ENCODE results near the gene JDP2.

The JDP2 gene

DNA sequence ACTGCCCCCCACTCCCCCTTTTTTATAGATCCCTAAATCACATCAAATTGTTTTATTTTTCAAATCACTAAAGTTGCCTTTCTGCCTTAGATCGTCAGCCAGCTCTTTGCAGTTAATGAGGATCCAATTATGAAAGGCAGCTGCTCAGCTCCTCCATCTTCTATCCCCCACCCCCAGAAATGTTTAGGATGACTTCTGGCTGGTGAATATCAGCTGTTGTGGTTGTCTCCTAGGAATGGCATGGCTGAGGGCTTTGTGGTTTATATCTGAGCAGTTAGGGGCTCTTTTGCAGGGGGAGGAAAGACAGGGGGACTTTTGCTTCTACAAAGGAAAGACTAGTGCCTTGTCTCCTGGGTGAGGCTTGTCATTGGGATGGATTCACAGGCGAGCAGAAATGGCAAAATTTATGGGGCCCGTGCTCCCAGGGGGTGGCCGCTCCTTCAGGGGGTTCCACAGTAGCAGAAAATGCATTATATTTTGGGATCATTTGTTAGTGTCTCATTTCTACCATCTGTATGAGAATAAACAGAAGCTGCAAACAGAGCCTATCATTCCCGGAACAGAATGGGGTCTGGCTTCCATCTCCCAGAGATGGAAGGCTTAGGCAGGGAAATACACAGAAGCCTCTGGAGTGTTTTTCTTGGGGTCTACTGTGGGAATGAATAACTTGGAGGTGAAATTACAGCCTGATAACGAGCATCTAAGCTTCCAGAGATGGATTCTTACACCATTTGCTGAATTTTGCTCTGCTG, 6.5 kb downstream of the JDP2 start:
- Histone ChIP-seq H3K4me1 (ENCODE audit: control extremely low read depth in 1 of 4, control insufficient read depth in 4 of 4, insufficient read depth in 4 of 4, low read length in 3 of 4) (peaks cover 0 to 55% (median 22%) of the 10 kb centered on the region in 4 experiments), H3K4me3 (ENCODE audit: control insufficient read depth in 1 of 7, extremely low read depth in 1 of 7, insufficient read depth in 4 of 7, low read depth in 2 of 7, low read length in 6 of 7) (no peak overlapping the region), H3K9me3 (ENCODE audit: control extremely low read depth in 1 of 5, control insufficient read depth in 4 of 5, insufficient read depth in 2 of 5, low read depth in 1 of 5, low read length in 4 of 5) (no peaks in the 10 kb centered on the region), H3K36me3 (ENCODE audit: control insufficient read depth in 4 of 4, insufficient read depth in 4 of 4, low read length in 3 of 4) (peaks cover 2 to 74% (median 16%) of the 10 kb centered on the region in 4 experiments), H3K27ac (ENCODE audit: insufficient read depth in 1 of 2, low read depth in 1 of 2, low read length in 2 of 2, poor library complexity in 1 of 2, severe bottlenecking in 2 of 2) (no peak overlapping the region), H3K27me3 (replicated peaks in 2 of 5; ENCODE audit: control insufficient read depth in 4 of 5, insufficient read depth in 5 of 5, low read length in 4 of 5) (no peaks in the 10 kb centered on the region)
- DNase-seq: no peak
- CTCF ChIA-PET: interaction anchor here (0.9 to 18.8 kb wide), 7 partner anchors 9 to 125 kb away, joined by 3 to 227 read pairs (median 4); no protein-coding TSS in a partner anchor
- WGBS (ENCODE audit: insufficient coverage): 96% methylated on average over 4 of the region's 6 CpGs
- POLR2A ChIA-PET: no interaction called here

DNA sequence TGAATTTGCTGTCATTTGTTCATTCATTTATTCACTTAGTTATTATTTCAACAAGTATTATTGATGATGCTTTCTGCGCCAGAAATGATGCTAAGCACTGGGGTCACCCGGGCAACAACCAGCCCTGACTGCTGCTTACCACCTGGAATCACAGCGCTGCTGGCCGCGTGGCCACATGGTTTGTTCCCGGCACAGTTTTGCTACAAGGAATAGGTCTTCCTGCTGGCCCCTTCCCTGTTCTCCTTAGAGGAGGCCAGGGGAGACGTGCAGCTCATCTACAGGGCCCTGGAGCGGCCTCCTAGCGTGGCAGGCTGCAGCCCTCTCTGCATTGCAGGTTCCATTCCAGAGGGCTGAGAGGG, 7.0 kb downstream of the JDP2 start:
- Histone ChIP-seq H3K9me3 (ENCODE audit: control extremely low read depth in 1 of 5, control insufficient read depth in 4 of 5, insufficient read depth in 2 of 5, low read depth in 1 of 5, low read length in 4 of 5) (no peaks in the 10 kb centered on the region), H3K4me1 (ENCODE audit: control extremely low read depth in 1 of 4, control insufficient read depth in 4 of 4, insufficient read depth in 4 of 4, low read length in 3 of 4) (peaks cover 0 to 50% (median 19%) of the 10 kb centered on the region in 4 experiments), H3K27ac (ENCODE audit: insufficient read depth in 1 of 2, low read depth in 1 of 2, low read length in 2 of 2, poor library complexity in 1 of 2, severe bottlenecking in 2 of 2) (no peak overlapping the region), H3K4me3 (ENCODE audit: control insufficient read depth in 1 of 7, extremely low read depth in 1 of 7, insufficient read depth in 4 of 7, low read depth in 2 of 7, low read length in 6 of 7) (no peak overlapping the region), H3K27me3 (replicated peaks in 2 of 5; ENCODE audit: control insufficient read depth in 4 of 5, insufficient read depth in 5 of 5, low read length in 4 of 5) (no peaks in the 10 kb centered on the region), H3K36me3 (ENCODE audit: control insufficient read depth in 4 of 4, insufficient read depth in 4 of 4, low read length in 3 of 4) (peaks cover 2 to 79% (median 19%) of the 10 kb centered on the region in 4 experiments)
- 99% methylated on average over 9 of the region's 9 CpGs for WGBS (ENCODE audit: insufficient coverage)
- ChIA-PET CTCF (interaction anchor here (1.4 to 18.8 kb wide), 3 partner anchors 13 to 122 kb away, joined by 3 to 227 read pairs (median 4); no protein-coding TSS in a partner anchor), POLR2A (no interaction called here)
- DNase-seq: no peak

DNA sequence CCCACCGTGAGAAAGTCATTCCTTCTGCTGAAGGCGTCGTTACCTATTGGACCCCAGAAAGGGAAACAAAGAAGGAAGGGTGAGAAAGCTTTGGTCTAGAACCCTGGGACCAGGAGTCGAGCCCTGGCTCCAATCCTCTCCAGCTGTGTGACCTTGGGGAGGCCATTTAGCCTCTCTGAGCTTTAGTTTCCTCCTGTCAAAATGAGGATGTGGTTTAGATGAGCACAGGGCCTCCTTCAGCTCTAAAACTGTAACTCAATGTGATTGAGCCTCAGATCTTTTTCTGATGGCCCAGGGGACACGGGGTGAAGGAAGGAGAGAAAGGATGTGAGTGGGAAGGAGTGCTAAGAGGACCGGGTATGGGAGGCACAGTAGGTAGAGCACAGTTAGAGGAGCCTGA, 7.7 kb downstream of the JDP2 start:
- Histone ChIP-seq H3K4me1 (ENCODE audit: control extremely low read depth in 1 of 4, control insufficient read depth in 4 of 4, insufficient read depth in 4 of 4, low read length in 3 of 4) (peaks cover 0 to 44% (median 16%) of the 10 kb centered on the region in 4 experiments), H3K27me3 (replicated peaks in 2 of 5; ENCODE audit: control insufficient read depth in 4 of 5, insufficient read depth in 5 of 5, low read length in 4 of 5) (no peaks in the 10 kb centered on the region), H3K27ac (ENCODE audit: insufficient read depth in 1 of 2, low read depth in 1 of 2, low read length in 2 of 2, poor library complexity in 1 of 2, severe bottlenecking in 2 of 2) (no peak overlapping the region), H3K4me3 (ENCODE audit: control insufficient read depth in 1 of 7, extremely low read depth in 1 of 7, insufficient read depth in 4 of 7, low read depth in 2 of 7, low read length in 6 of 7) (no peak overlapping the region), H3K9me3 (ENCODE audit: control extremely low read depth in 1 of 5, control insufficient read depth in 4 of 5, insufficient read depth in 2 of 5, low read depth in 1 of 5, low read length in 4 of 5) (no peaks in the 10 kb centered on the region), H3K36me3 (ENCODE audit: control insufficient read depth in 4 of 4, insufficient read depth in 4 of 4, low read length in 3 of 4) (peaks cover 2 to 85% (median 19%) of the 10 kb centered on the region in 4 experiments)
- POLR2A ChIA-PET: no interaction called here
- no peak for DNase-seq
- WGBS (ENCODE audit: insufficient coverage): 72% methylated on average over 6 of the region's 6 CpGs
- CTCF ChIA-PET: interaction anchor here (0.8 to 18.8 kb wide), 5 partner anchors 12 to 130 kb away, joined by 3 to 227 read pairs (median 3); no protein-coding TSS in a partner anchor

GRCh38 chr14:75437201-75438143, 9.7 kb downstream of the JDP2 start:
- no peak overlapping the region for H3K27ac ChIP-seq (ENCODE audit: insufficient read depth in 1 of 2, low read depth in 1 of 2, low read length in 2 of 2, poor library complexity in 1 of 2, severe bottlenecking in 2 of 2)
- H3K4me1 ChIP-seq (ENCODE audit: control extremely low read depth in 1 of 4, control insufficient read depth in 4 of 4, insufficient read depth in 4 of 4, low read length in 3 of 4): peaks cover 0 to 31% (median 6%) of the 10 kb centered on the region in 4 experiments
- no peak overlapping the region for H3K4me3 ChIP-seq (ENCODE audit: control insufficient read depth in 1 of 7, extremely low read depth in 1 of 7, insufficient read depth in 4 of 7, low read depth in 2 of 7, low read length in 6 of 7)
- no peaks in the 10 kb centered on the region for H3K27me3 ChIP-seq (replicated peaks in 2 of 5; ENCODE audit: control insufficient read depth in 4 of 5, insufficient read depth in 5 of 5, low read length in 4 of 5)
- DNase-seq: no peak
- CTCF ChIA-PET: interaction anchor here (18.8 kb wide), 1 partner anchor 10 kb away, joined by 227 read pairs; no protein-coding TSS in a partner anchor
- POLR2A ChIA-PET: no interaction called here
- WGBS (ENCODE audit: insufficient coverage): 93% methylated on average over 14 of the region's 14 CpGs
- no peaks in the 10 kb centered on the region for H3K9me3 ChIP-seq (ENCODE audit: control extremely low read depth in 1 of 5, control insufficient read depth in 4 of 5, insufficient read depth in 2 of 5, low read depth in 1 of 5, low read length in 4 of 5)
- peaks cover under 1 to 94% (median 26%) of the 10 kb centered on the region in 4 experiments for H3K36me3 ChIP-seq (ENCODE audit: control insufficient read depth in 4 of 4, insufficient read depth in 4 of 4, low read length in 3 of 4)

DNA sequence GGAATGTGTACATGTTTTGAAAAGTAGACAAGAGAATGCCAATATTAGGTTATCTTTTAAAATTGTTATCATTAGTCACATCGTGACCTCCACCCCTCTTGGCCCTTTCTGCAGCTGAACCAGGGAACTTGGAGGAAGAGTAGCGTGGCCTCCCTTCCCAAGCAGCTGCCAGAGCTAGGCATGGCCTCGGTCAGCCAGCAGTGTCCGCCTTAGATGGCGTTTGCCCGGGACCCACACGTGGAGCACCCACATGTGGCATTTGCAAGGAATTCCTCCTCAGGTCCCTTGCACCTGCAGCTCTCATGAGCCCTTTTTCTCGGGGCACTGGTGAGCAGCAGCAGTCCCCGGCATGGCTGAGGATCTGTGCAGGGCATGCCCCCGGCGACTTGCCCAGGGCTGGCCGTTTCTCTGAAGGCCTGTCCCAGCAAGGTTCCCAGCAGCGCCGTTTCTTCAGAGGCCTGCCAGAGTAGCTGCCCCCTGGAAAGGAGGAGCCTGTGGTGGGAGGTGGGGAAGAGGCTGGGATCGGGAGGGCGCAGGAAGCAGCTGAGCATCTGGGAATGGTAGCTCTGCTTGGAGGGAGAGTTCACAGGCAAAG, 10.8 kb downstream of the JDP2 start:
- POLR2A ChIA-PET: interaction anchor here (0.6 kb wide), 1 partner anchor 28 kb away, joined by 3 read pairs; no protein-coding TSS in a partner anchor
- WGBS (ENCODE audit: insufficient coverage): 92% methylated on average over 16 of the region's 16 CpGs
- no peaks in the 10 kb centered on the region for H3K9me3 ChIP-seq (ENCODE audit: control extremely low read depth in 1 of 5, control insufficient read depth in 4 of 5, insufficient read depth in 2 of 5, low read depth in 1 of 5, low read length in 4 of 5)
- peaks cover 0 to 98% (median 26%) of the 10 kb centered on the region in 4 experiments for H3K36me3 ChIP-seq (ENCODE audit: control insufficient read depth in 4 of 4, insufficient read depth in 4 of 4, low read length in 3 of 4)
- DNase-seq: no peak
- CTCF ChIA-PET: interaction anchor here (18.8 kb wide), 1 partner anchor 9 kb away, joined by 227 read pairs; no protein-coding TSS in a partner anchor
- H3K4me1 ChIP-seq (ENCODE audit: control extremely low read depth in 1 of 4, control insufficient read depth in 4 of 4, insufficient read depth in 4 of 4, low read length in 3 of 4): peaks cover 0 to 29% (median 8%) of the 10 kb centered on the region in 4 experiments
- H3K4me3 ChIP-seq (ENCODE audit: control insufficient read depth in 1 of 7, extremely low read depth in 1 of 7, insufficient read depth in 4 of 7, low read depth in 2 of 7, low read length in 6 of 7): no peak overlapping the region
- H3K27me3 ChIP-seq (replicated peaks in 2 of 5; ENCODE audit: control insufficient read depth in 4 of 5, insufficient read depth in 5 of 5, low read length in 4 of 5): no peaks in the 10 kb centered on the region
- H3K27ac ChIP-seq (ENCODE audit: insufficient read depth in 1 of 2, low read depth in 1 of 2, low read length in 2 of 2, poor library complexity in 1 of 2, severe bottlenecking in 2 of 2): no peak overlapping the region

- WGBS (ENCODE audit: insufficient coverage): 96% methylated on average over 12 of the region's 13 CpGs
- ChIA-PET POLR2A (no interaction called here), CTCF (interaction anchor here (0.9 to 18.8 kb wide), 6 partner anchors 4 to 27 kb away, joined by 3 to 227 read pairs (median 4); partner anchors contain the start of gene JDP2)
Observed at GRCh38 chr14:75439989-75440388, 12.2 kb downstream of the JDP2 start.

More at GRCh38 chr14:75439989-75440388, 12.2 kb downstream of the JDP2 start:
- no peak overlapping the region for H3K4me3 ChIP-seq (ENCODE audit: control insufficient read depth in 1 of 7, extremely low read depth in 1 of 7, insufficient read depth in 4 of 7, low read depth in 2 of 7, low read length in 6 of 7)
- H3K9me3 ChIP-seq (ENCODE audit: control extremely low read depth in 1 of 5, control insufficient read depth in 4 of 5, insufficient read depth in 2 of 5, low read depth in 1 of 5, low read length in 4 of 5): peaks cover 0 to 2% (median 0%) of the 10 kb centered on the region in 5 experiments
- no peak overlapping the region for H3K27ac ChIP-seq (ENCODE audit: insufficient read depth in 1 of 2, low read depth in 1 of 2, low read length in 2 of 2, poor library complexity in 1 of 2, severe bottlenecking in 2 of 2)
- DNase-seq: no peak
- no peaks in the 10 kb centered on the region for H3K27me3 ChIP-seq (replicated peaks in 2 of 5; ENCODE audit: control insufficient read depth in 4 of 5, insufficient read depth in 5 of 5, low read length in 4 of 5)
- H3K36me3 ChIP-seq (ENCODE audit: control insufficient read depth in 4 of 4, insufficient read depth in 4 of 4, low read length in 3 of 4): peaks cover 2 to 94% (median 27%) of the 10 kb centered on the region in 4 experiments
- H3K4me1 ChIP-seq (ENCODE audit: control extremely low read depth in 1 of 4, control insufficient read depth in 4 of 4, insufficient read depth in 4 of 4, low read length in 3 of 4): peaks cover 0 to 22% (median 5%) of the 10 kb centered on the region in 4 experiments
